ENCODE measurements around the gene FBXL12.

- no peak for TF ChIP-seq POLR2AphosphoS5 (IDR thresholded peaks at IDR 0.05; ENCODE audit: low read depth, low read length)
- peak; percentile 46 to 73 (median 72); a peak in 5 of 6 replicates for TF ChIP-seq CTCF (IDR thresholded peaks at IDR 0.05 in 2 of 3, conservative IDR thresholded peaks at IDR 0.05 in 1 of 3; ENCODE audit: borderline replicate concordance in 1 of 3, insufficient read depth in 1 of 3, low read depth in 2 of 3, low read length in 2 of 3)
- no peak for TF ChIP-seq REST (IDR thresholded peaks at IDR 0.05; ENCODE audit: low read depth)
- no peak for TF ChIP-seq EZH2phosphoT487 (IDR thresholded peaks at IDR 0.05; ENCODE audit: borderline replicate concordance)
- no peak for TF ChIP-seq YY1 (IDR thresholded peaks at IDR 0.05; ENCODE audit: extremely low read depth, insufficient replicate concordance, low read depth, low read length)
- no peak for TF ChIP-seq ATF3 (IDR thresholded peaks at IDR 0.05)
- TF ChIP-seq POLR2A (IDR thresholded peaks at IDR 0.05; ENCODE audit: borderline replicate concordance, extremely low read depth, insufficient read depth, insufficient read length) = no peak
- TF ChIP-seq FOSL1 (IDR thresholded peaks at IDR 0.05; ENCODE audit: low read depth) = no peak
- TF ChIP-seq TCF7L2 (IDR thresholded peaks at IDR 0.05; ENCODE audit: borderline replicate concordance, extremely low read depth, insufficient read depth, insufficient read length) = peak; percentile 11
- TF ChIP-seq RAD21 (IDR thresholded peaks at IDR 0.05; ENCODE audit: low read depth) = peak; percentile 71
Measured at GRCh38 chr19:9847087-9847671, 28.3 kb upstream of the FBXL12 start.

Measured in HCT116 (cell line).